Measurements from ENCODE around the gene NKRF.

The NKRF gene

DNA sequence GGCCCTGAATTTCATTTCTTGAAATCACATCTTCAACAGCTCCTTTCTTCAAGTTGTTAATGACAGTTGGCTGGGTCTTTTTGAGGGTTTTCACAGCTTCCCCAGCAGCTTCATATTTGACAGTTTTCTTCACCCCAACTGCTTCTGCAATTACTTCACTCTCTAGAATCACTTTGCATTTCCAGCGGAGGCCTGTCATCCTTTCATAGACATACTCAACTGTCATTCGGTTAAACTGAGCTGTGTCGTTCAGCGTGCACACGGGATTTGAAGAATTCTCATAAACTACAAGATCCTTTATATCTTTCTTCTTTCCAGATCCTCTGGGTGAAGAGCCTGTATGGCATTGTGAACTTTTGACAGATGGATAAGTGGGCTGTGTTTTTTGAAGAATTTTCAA is 16.4 kb downstream of the NKRF start:
- Histone ChIP-seq H3F3A (ENCODE audit: low read depth) (no peaks in the 10 kb centered on the region), H3K79me2 (ENCODE audit: insufficient read depth, low read length) (no peaks in the 10 kb centered on the region), H3K9me3 (ENCODE audit: insufficient read depth, low read depth, low read length) (no peaks in the 10 kb centered on the region), H3K4me2 (ENCODE audit: low read depth, low read length, poor library complexity, severe bottlenecking) (no peak overlapping the region), H3K36me3 (ENCODE audit: insufficient read depth, low read length) (peaks cover 44% of the 10 kb centered on the region; the same call in 1 of the 2 replicates), H2AFZ (ENCODE audit: low read length) (no peak overlapping the region), H3K9ac (ENCODE audit: low read depth, low read length, poor library complexity, severe bottlenecking) (no peak overlapping the region), H3K4me3 (ENCODE audit: low read length, poor library complexity, severe bottlenecking) (no peak overlapping the region), H3K9me2 (replicated peaks; ENCODE audit: low read depth, low read length) (no peaks in the 10 kb centered on the region), H3K27me3 (ENCODE audit: insufficient read depth, low read length, poor library complexity, severe bottlenecking) (no peaks in the 10 kb centered on the region), H4K20me1 (ENCODE audit: insufficient read depth, low read length, poor library complexity, severe bottlenecking) (no peaks in the 10 kb centered on the region), H3K4me1 (ENCODE audit: insufficient read depth, low read length, poor library complexity, severe bottlenecking) (no peaks in the 10 kb centered on the region)
- TF ChIP-seq, protein P1, sequence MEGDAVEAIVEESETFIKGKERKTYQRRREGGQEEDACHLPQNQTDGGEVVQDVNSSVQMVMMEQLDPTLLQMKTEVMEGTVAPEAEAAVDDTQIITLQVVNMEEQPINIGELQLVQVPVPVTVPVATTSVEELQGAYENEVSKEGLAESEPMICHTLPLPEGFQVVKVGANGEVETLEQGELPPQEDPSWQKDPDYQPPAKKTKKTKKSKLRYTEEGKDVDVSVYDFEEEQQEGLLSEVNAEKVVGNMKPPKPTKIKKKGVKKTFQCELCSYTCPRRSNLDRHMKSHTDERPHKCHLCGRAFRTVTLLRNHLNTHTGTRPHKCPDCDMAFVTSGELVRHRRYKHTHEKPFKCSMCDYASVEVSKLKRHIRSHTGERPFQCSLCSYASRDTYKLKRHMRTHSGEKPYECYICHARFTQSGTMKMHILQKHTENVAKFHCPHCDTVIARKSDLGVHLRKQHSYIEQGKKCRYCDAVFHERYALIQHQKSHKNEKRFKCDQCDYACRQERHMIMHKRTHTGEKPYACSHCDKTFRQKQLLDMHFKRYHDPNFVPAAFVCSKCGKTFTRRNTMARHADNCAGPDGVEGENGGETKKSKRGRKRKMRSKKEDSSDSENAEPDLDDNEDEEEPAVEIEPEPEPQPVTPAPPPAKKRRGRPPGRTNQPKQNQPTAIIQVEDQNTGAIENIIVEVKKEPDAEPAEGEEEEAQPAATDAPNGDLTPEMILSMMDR (conservative IDR thresholded peaks at IDR 0.05; ENCODE audit: low read length), result no peak
- no peak for TF ChIP-seq EZH2phosphoT487 (IDR thresholded peaks at IDR 0.05; ENCODE audit: borderline replicate concordance)

DNA sequence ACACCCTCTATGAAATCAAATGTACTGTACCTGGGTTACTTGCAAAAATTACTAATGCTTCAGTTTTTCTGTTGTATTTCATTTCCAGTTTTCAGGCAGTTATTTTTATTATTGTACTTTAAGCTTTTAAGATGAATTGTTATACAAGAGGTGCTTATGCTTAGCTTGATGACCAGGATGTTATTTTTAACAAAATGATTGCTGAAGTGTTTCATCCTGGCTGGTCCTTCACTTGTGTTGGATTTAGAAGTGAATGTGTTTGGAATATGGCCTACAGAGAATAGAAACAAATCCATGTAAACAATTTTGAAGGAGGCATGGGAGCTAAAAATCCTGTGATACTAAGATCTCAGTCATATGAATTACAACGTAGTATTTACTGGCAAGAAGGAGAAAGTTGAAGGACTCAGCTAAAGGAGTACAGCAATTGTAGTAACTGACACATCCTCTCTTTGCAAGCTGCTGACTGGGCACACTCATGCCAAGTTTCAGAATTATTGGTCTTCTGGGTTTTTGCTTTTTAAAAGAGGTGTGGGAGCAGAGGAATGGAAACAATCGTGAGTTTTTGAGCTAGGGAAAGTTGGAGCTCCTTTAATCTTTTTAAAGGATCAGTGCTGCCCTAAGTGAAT is 22.7 kb downstream of the NKRF start:
- Histone ChIP-seq H3K9me2 (replicated peaks; ENCODE audit: low read depth, low read length) (no peaks in the 10 kb centered on the region), H4K20me1 (ENCODE audit: insufficient read depth, low read length, poor library complexity, severe bottlenecking) (no peaks in the 10 kb centered on the region), H3K9ac (ENCODE audit: low read depth, low read length, poor library complexity, severe bottlenecking) (no peak overlapping the region), H3K9me3 (ENCODE audit: insufficient read depth, low read depth, low read length) (no peaks in the 10 kb centered on the region), H3K4me2 (ENCODE audit: low read depth, low read length, poor library complexity, severe bottlenecking) (no peak overlapping the region), H3K36me3 (ENCODE audit: insufficient read depth, low read length) (no peaks in the 10 kb centered on the region; the same call in 1 of the 2 replicates), H3F3A (ENCODE audit: low read depth) (no peaks in the 10 kb centered on the region; the same call in 1 of the 2 replicates), H3K27me3 (ENCODE audit: insufficient read depth, low read length, poor library complexity, severe bottlenecking) (no peaks in the 10 kb centered on the region), H3K4me3 (ENCODE audit: low read length, poor library complexity, severe bottlenecking) (no peak overlapping the region), H3K79me2 (ENCODE audit: insufficient read depth, low read length) (no peaks in the 10 kb centered on the region), H3K4me1 (ENCODE audit: insufficient read depth, low read length, poor library complexity, severe bottlenecking) (no peaks in the 10 kb centered on the region), H2AFZ (ENCODE audit: low read length) (no peak overlapping the region)
- TF ChIP-seq, protein P1 (conservative IDR thresholded peaks at IDR 0.05; ENCODE audit: low read length), result no peak
- no peak for TF ChIP-seq EZH2phosphoT487 (IDR thresholded peaks at IDR 0.05; ENCODE audit: borderline replicate concordance)

DNA sequence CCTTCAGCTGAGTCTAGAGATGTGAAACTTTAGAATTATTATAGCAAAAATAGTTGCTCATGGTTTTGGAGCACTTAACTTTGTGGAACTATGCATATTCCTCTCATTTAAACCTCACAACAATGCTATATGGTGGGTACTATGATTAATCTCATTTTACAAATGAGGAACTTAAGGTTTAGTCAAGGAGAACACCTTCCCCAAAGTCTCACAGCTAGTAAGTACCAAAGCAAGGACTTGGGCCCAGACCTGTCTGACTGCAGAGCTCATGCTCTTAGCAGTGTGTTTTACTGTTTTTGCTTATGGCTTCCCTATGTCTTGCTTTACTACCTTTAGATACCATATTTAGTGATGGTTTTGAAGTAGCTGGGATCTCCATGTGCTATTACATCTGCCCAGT is 26.8 kb downstream of the NKRF start:
- Histone ChIP-seq H3K79me2 (ENCODE audit: insufficient read depth, low read length) (peaks cover 25% of the 10 kb centered on the region), H3K4me3 (ENCODE audit: low read length, poor library complexity, severe bottlenecking) (no peak overlapping the region), H2AFZ (ENCODE audit: low read length) (no peak overlapping the region), H3K27me3 (ENCODE audit: insufficient read depth, low read length, poor library complexity, severe bottlenecking) (no peaks in the 10 kb centered on the region), H3K9ac (ENCODE audit: low read depth, low read length, poor library complexity, severe bottlenecking) (no peak overlapping the region), H4K20me1 (ENCODE audit: insufficient read depth, low read length, poor library complexity, severe bottlenecking) (peaks cover 11% of the 10 kb centered on the region), H3K4me2 (ENCODE audit: low read depth, low read length, poor library complexity, severe bottlenecking) (no peak overlapping the region), H3K9me2 (replicated peaks; ENCODE audit: low read depth, low read length) (no peaks in the 10 kb centered on the region), H3K9me3 (ENCODE audit: insufficient read depth, low read depth, low read length) (no peaks in the 10 kb centered on the region), H3K4me1 (ENCODE audit: insufficient read depth, low read length, poor library complexity, severe bottlenecking) (peaks cover 12% of the 10 kb centered on the region), H3F3A (ENCODE audit: low read depth) (no peaks in the 10 kb centered on the region; the same call in 1 of the 2 replicates), H3K36me3 (ENCODE audit: insufficient read depth, low read length) (no peaks in the 10 kb centered on the region)
- no peak for TF ChIP-seq EZH2phosphoT487 (IDR thresholded peaks at IDR 0.05; ENCODE audit: borderline replicate concordance)
- TF ChIP-seq, protein P1 (conservative IDR thresholded peaks at IDR 0.05; ENCODE audit: low read length), result no peak
